H9 (cell line): ENCODE data around the gene EDEM2. TPM values are rescaled to one million over a fixed set of nuclear protein-coding genes. Genes with fewer than 3 reads are reported as not detected.

Experiments used
- DNase-seq: peaks from one replicate; pipeline ENCODE4 v3.0.0-alpha.2; 2017
- H2AFZ ChIP-seq: one replicate; pipeline ENCODE4 v1.6.1; 2013; ENCODE audit warnings: mild to moderate bottlenecking, low read length, control low read depth, moderate library complexity
- H2AK5ac ChIP-seq: 2 replicates; pipeline ENCODE4 v1.6.1; 2013; ENCODE audit warnings: low read length, control low read depth, mixed read lengths; ENCODE audit not compliant: insufficient read length
- H2BK120ac ChIP-seq: one replicate; pipeline ENCODE4 v1.6.1; 2013; ENCODE audit warnings: low read depth, mild to moderate bottlenecking, low read length, control low read depth, inconsistent platforms; ENCODE audit not compliant: poor library complexity, severe bottlenecking
- H2BK12ac ChIP-seq: 2 replicates; pipeline ENCODE4 v1.6.1; 2013; ENCODE audit warnings: low read length, control low read depth, mixed read lengths, low read depth; ENCODE audit not compliant: insufficient read length
- H2BK15ac ChIP-seq: 2 replicates; pipeline ENCODE4 v1.6.1; 2013; ENCODE audit warnings: low read depth, low read length, control low read depth
- H2BK20ac ChIP-seq: one replicate; pipeline ENCODE4 v1.6.1; 2013; ENCODE audit warnings: low read depth, mild to moderate bottlenecking, low read length, control low read depth, inconsistent platforms; ENCODE audit not compliant: poor library complexity, severe bottlenecking
- H2BK5ac ChIP-seq: 2 replicates; pipeline ENCODE4 v1.6.1; 2013; ENCODE audit warnings: low read length, control low read depth, mixed read lengths; ENCODE audit not compliant: insufficient read length
- H3K14ac ChIP-seq: 2 replicates; pipeline ENCODE4 v1.6.1; 2013; ENCODE audit warnings: low read length, control low read depth; ENCODE audit not compliant: insufficient read depth
- H3K18ac ChIP-seq: 2 replicates; pipeline ENCODE4 v1.6.1; 2013; ENCODE audit warnings: low read depth, mild to moderate bottlenecking, mixed read lengths, low read length, control low read depth; ENCODE audit not compliant: insufficient read length
- H3K23ac ChIP-seq: 2 replicates; pipeline ENCODE4 v1.6.1; 2013; ENCODE audit warnings: low read length, control low read depth, mixed read lengths, low read depth; ENCODE audit not compliant: insufficient read length
- H3K23me2 ChIP-seq: 2 replicates; pipeline ENCODE4 v1.6.1; 2013; ENCODE audit warnings: low read depth, mild to moderate bottlenecking, mixed read lengths, low read length, control low read depth; ENCODE audit not compliant: insufficient read length, poor library complexity, severe bottlenecking
- H3K27ac ChIP-seq: 2 replicates; pipeline ENCODE4 v1.5.1; 2013; ENCODE audit warnings: low read length, control low read depth, mixed read lengths, low read depth; ENCODE audit not compliant: insufficient read length
- H3K27me3 ChIP-seq: 2 replicates; pipeline ENCODE4 v1.6.1; 2013; ENCODE audit warnings: low read length, control low read depth, inconsistent platforms; ENCODE audit not compliant: insufficient read depth
- H3K4ac ChIP-seq: 2 replicates; pipeline ENCODE4 v1.6.1; 2013; ENCODE audit warnings: low read depth, mild to moderate bottlenecking, control low read depth, inconsistent platforms, low read length, moderate library complexity
- H3K4me1 ChIP-seq: 2 replicates; pipeline ENCODE4 v1.6.1; 2013; ENCODE audit warnings: low read length, control low read depth, inconsistent platforms; ENCODE audit not compliant: insufficient read depth
- H3K4me2 ChIP-seq: 2 replicates; pipeline ENCODE4 v1.6.1; 2013; ENCODE audit warnings: low read length, control low read depth, mixed read lengths; ENCODE audit not compliant: insufficient read length, insufficient read depth
- H3K56ac ChIP-seq: 2 replicates; pipeline ENCODE4 v1.6.1; 2013; ENCODE audit warnings: low read depth, mild to moderate bottlenecking, mixed read lengths, low read length, control low read depth; ENCODE audit not compliant: insufficient read length
- H3K79me1 ChIP-seq: 2 replicates; pipeline ENCODE4 v1.6.1; 2013; ENCODE audit warnings: low read depth, mild to moderate bottlenecking, moderate library complexity, low read length, control low read depth, inconsistent platforms; ENCODE audit not compliant: insufficient read depth, poor library complexity, severe bottlenecking
- H3K79me2 ChIP-seq: 2 replicates; pipeline ENCODE4 v1.6.1; 2013; ENCODE audit warnings: low read length, control low read depth, inconsistent platforms; ENCODE audit not compliant: insufficient read depth
- H3K9ac ChIP-seq: 2 replicates; pipeline ENCODE4 v1.6.1; 2013; ENCODE audit warnings: low read length, control low read depth, mixed read lengths; ENCODE audit not compliant: insufficient read length; ENCODE audit errors: extremely low read depth
- H3K9me3 ChIP-seq: one replicate; pipeline ENCODE4 v1.6.1; 2013; ENCODE audit warnings: low read depth, low read length, inconsistent platforms; ENCODE audit not compliant: control insufficient read depth
- H3T11ph ChIP-seq: one replicate; pipeline ENCODE4 v1.6.1; 2013; ENCODE audit warnings: mild to moderate bottlenecking, low read length, control low read depth, inconsistent platforms
- H4K20me1 ChIP-seq: one replicate; pipeline ENCODE4 v1.6.1; 2013; ENCODE audit not compliant: control insufficient read depth, insufficient read length, insufficient read depth
- H4K5ac ChIP-seq: 2 replicates; pipeline ENCODE4 v1.6.1; 2013; ENCODE audit warnings: low read depth, mild to moderate bottlenecking, mixed read lengths, low read length, control low read depth; ENCODE audit not compliant: insufficient read length
- H4K8ac ChIP-seq: replicated peaks from 2 replicates; pipeline ENCODE4 v1.6.1; 2013; ENCODE audit warnings: low read length, control low read depth, mixed read lengths, low read depth; ENCODE audit not compliant: insufficient read length
- H4K91ac ChIP-seq: 2 replicates; pipeline ENCODE4 v1.6.1; 2013; ENCODE audit warnings: low read depth, mild to moderate bottlenecking, moderate library complexity, mixed read lengths, low read length, control low read depth; ENCODE audit not compliant: insufficient read length
- H3K27ac Mint-ChIP-seq, 3 experiments: 2 replicates in 2 of 3; 3 replicates in 1 of 3; pipeline ENCODE4 v1.8.0; 2020 to 2021; ENCODE audit warnings: mixed read lengths in 3 of 3, mild to moderate bottlenecking in 1 of 3, moderate library complexity in 1 of 3
- H3K27me3 Mint-ChIP-seq: 2 replicates; pipeline ENCODE4 v1.8.0; 2021; ENCODE audit warnings: low read depth, mild to moderate bottlenecking, moderate library complexity, mixed read lengths
- H3K36me3 Mint-ChIP-seq, 3 experiments: 2 replicates in 2 of 3; 3 replicates in 1 of 3; pipeline ENCODE4 v1.8.0; 2020 to 2021; ENCODE audit warnings: low read depth in 3 of 3, mixed read lengths in 3 of 3; ENCODE audit not compliant: insufficient read depth in 1 of 3
- H3K4me1 Mint-ChIP-seq, 2 experiments: 2 replicates each; pipeline ENCODE4 v1.8.0; 2020; ENCODE audit warnings: mixed read lengths in 2 of 2
- H3K4me3 Mint-ChIP-seq, 2 experiments: 2 replicates in 1 of 2; 3 replicates in 1 of 2; pipeline ENCODE4 v1.8.0; 2020 to 2021; ENCODE audit warnings: mild to moderate bottlenecking in 2 of 2, mixed read lengths in 2 of 2, moderate library complexity in 1 of 2
- H3K9me3 Mint-ChIP-seq, 2 experiments: 2 replicates in 1 of 2; 3 replicates in 1 of 2; pipeline ENCODE4 v1.8.0; 2020; ENCODE audit warnings: mild to moderate bottlenecking in 2 of 2, mixed read lengths in 2 of 2, moderate library complexity in 1 of 2
- WGBS: extraction: QIAGEN DNeasy Blood & Tissue Kit; methylation state at CpG from one replicate; pipeline ENCODE4 v1.1.7; 2013; ENCODE audit warnings: missing lambda C conversion rate, low lambda C conversion rate, mixed read lengths; ENCODE audit not compliant: insufficient read length; ENCODE audit errors: extremely low coverage; 5-methylcytosine and 5-hydroxymethylcytosine counted together
- total RNA-seq: library from RNA; stranded (reverse); gene quantifications from 2 replicates; pipeline ENCODE4 v1.2.1, GENCODE V29; 2021
- TF ChIP-seq, protein P1 (sequence below): fragments of 200-600 bp; sonication (generic); conservative IDR thresholded peaks from 3 replicates; pipeline ENCODE4 v1.8.0; 2021; ENCODE audit warnings: antibody characterized with exemption, mild to moderate bottlenecking

EDEM2 gene
- total RNA-seq, 1 experiment from 2014 or later: 27.8 TPM

DNA sequence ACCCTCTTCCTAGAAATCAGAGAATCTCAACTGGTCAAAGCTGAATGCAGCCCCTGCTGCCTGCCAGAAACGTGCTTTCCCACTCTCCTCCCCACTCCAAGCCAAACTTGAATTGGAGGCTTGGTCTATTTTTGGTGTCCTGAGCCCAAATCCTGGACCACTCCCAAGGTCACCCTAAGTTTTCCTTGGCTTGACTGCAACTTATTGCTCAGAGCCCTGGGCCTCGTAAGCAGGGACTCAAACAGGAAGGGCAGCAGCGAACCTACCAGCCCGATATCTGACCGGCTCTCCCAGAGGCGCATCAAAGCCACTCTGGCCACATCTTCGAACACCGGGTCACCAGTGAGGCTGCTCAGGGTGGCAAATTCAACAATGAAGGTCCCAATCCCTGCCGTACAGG lies 12.7 kb downstream of the EDEM2 start:
- H3K14ac ChIP-seq: no peak overlapping the region
- H3K27me3 Mint-ChIP-seq: no peaks in the 10 kb centered on the region
- H3K4me1 Mint-ChIP-seq: peaks cover 5 to 7% of the 10 kb centered on the region in 2 experiments; a peak in 3 of 4 replicates
- no peak overlapping the region for H2BK15ac ChIP-seq
- no peak overlapping the region for H2AK5ac ChIP-seq
- no peak overlapping the region for H3K23ac ChIP-seq
- peaks cover 4 to 83% (median 58%) of the 10 kb centered on the region in 3 experiments; a peak in 6 of 7 replicates for H3K36me3 Mint-ChIP-seq
- no peaks in the 10 kb centered on the region for H3K4me1 ChIP-seq
- no peaks in the 10 kb centered on the region for H3K23me2 ChIP-seq
- no peak overlapping the region for H3K4me2 ChIP-seq
- no peak overlapping the region for H3K18ac ChIP-seq
- H3K4me3 Mint-ChIP-seq: no peak overlapping the region
- no peak overlapping the region for H2BK120ac ChIP-seq
- H3T11ph ChIP-seq: no peak overlapping the region
- TF ChIP-seq, protein P1, sequence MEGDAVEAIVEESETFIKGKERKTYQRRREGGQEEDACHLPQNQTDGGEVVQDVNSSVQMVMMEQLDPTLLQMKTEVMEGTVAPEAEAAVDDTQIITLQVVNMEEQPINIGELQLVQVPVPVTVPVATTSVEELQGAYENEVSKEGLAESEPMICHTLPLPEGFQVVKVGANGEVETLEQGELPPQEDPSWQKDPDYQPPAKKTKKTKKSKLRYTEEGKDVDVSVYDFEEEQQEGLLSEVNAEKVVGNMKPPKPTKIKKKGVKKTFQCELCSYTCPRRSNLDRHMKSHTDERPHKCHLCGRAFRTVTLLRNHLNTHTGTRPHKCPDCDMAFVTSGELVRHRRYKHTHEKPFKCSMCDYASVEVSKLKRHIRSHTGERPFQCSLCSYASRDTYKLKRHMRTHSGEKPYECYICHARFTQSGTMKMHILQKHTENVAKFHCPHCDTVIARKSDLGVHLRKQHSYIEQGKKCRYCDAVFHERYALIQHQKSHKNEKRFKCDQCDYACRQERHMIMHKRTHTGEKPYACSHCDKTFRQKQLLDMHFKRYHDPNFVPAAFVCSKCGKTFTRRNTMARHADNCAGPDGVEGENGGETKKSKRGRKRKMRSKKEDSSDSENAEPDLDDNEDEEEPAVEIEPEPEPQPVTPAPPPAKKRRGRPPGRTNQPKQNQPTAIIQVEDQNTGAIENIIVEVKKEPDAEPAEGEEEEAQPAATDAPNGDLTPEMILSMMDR: no peak
- no peak overlapping the region for H4K91ac ChIP-seq
- H2BK12ac ChIP-seq: no peak overlapping the region
- no peak overlapping the region for H3K27ac ChIP-seq
- H3K27me3 ChIP-seq: no peaks in the 10 kb centered on the region
- no peak overlapping the region for H2BK5ac ChIP-seq
- no peak overlapping the region for H2BK20ac ChIP-seq
- H3K9me3 Mint-ChIP-seq: no peaks in the 10 kb centered on the region
- no peak overlapping the region for H2AFZ ChIP-seq
- no peak overlapping the region for H4K5ac ChIP-seq
- no peak overlapping the region for H4K8ac ChIP-seq
- no peaks in the 10 kb centered on the region for H3K9me3 ChIP-seq
- H3K4ac ChIP-seq: no peak overlapping the region
- no peak for DNase-seq
- H4K20me1 ChIP-seq: no peaks in the 10 kb centered on the region
- peak overlapping the region in 2 of 3 experiments; percentile 55 to 86; a peak in 2 of 7 replicates for H3K27ac Mint-ChIP-seq
- H3K79me2 ChIP-seq: no peaks in the 10 kb centered on the region
- H3K56ac ChIP-seq: no peak overlapping the region
- no CpG with 5 or more reads among the region's 9 CpGs for WGBS
- no peaks in the 10 kb centered on the region for H3K79me1 ChIP-seq
- no peak overlapping the region for H3K9ac ChIP-seq
